Eye (tissue), 1 donor: ENCODE results near the gene CDKN2B-AS1.

ENCODE experiments used
- DNase-seq: peaks from one replicate; pipeline ENCODE4 v3.0.0-alpha.2; 2015

CDKN2B-AS1 gene

DNA sequence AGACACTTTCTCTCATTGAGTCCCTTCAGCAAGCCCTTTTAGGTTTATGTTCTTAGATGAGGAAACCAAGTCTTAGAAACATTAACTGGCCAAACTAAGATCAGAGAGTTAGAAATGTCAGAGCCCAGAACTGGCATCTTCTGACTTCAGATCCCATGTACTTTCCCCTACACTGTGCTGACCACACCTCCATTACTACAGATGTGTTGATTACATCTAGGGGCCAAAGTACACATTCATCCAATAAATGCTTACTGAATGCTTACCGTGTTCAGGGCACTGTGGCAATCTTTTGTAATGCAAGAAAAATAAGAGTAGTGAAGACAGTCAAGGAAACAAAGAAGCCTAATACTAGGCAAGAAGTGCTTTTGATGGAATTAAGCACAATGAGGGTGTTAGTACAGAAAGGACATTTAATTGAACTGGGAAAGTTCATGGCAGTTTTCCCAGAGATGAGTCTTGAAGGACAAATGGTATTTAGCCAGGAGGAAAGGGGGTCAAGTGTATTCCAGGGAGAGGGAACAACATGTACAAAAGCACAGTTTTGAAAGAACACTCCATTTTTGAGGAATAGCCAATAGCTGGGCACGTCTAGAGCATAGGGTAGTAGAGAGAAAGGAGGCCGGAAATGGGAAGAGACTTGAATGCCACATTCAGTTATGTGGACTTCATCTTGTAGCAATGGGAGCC is 104.2 kb downstream of the CDKN2B-AS1 start:
- DNase-seq: no peak

DNA sequence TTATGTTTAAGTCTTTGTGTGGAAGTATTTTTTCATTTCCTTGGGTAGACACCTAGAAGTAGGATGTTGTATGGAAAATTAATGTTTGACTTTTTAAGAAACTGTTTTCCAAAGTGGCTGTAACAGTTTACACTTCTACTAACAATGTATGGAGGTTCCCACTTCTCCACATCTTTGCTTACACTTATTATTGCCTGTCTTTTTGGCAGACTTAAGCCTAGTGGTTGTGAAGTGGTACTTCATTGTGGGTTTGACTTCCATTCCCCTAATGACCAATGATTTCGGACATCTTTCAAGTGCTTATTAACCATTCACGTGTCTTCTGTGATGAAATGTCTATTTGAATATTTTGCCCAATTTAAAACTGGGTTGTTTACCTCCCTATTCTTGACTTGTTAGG is 106.0 kb downstream of the CDKN2B-AS1 start:
- DNase-seq: no peak

DNA sequence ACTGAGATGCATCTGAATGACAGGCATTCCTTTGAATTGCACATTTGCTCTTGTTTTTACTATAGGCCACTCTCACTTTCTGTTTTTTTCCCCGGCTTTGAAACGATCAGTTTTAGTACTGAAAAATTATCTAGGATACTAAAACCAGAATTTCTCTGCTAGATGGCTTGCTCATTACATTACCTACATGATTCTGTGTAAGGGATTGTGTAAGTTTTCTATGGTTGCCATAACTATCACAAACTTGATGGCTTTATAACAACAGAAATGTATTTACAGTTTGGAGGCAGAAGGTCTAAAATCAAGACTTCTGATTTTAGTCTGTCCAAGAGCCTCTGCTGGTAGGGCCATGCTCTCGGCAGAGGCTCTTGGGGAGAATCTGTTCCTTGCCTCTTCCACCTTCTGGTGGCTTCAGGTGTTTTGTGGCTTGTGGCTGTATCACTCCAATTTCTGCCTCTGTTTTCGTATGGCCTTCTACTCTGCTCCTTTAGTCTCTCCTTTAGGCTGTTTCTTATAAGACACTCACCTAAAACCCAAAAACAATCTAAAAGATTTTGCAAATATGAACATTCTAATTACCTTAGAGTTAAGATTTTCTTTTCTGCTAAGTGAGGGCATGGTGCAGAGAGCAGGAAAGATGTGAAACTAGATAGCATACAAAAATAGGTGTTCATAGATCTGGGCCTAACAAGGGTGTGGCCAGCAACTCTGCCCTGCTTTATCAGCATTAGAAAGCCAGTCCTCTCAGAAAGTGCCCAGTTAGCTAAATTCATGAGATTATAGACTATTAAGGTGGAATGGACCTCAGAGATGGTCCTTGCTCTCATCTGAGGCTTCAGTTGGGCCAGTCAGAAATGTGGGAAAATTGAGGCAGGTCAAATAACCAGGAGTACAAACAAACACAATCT is 107.8 kb downstream of the CDKN2B-AS1 start:
- no peak for DNase-seq

DNA sequence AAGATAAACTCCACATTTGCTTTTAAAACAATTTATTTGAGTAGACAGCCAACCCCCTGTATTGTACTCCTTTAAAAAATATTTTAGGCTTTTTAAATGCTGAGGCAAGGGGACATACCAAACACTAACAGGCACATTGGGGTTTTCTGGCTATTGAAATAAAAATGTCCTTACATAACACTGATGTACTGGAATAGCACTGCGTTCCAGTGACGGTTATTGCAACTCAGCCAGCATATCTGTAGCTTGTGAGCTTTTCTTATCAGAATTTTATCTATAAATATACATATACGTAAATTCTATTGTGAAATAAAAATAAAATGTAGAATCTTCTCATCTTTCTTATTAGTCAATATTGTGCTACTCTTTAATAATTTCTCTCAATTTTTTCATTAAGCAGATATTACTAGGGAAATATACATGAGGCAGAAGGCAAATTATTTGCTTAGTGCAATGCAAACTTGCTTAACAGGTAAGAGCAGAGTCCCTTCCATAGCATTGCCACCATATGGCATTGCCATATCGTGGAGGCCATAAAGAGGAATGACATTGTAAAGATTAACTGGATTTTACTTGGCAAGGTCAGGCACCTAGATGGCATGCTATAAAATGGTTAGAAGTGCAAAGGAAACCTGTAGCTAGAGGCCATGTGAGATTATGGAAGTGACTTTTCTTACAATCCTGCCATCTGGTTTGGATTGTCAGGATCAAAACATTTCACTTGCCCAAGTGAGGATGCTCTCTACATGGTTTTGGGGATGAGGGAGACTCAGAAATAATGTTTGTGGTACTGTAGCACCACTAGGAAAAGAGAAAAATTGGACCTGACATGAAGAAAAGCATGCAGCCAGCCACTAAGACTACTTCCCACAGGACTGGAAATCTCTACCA is 109.3 kb downstream of the CDKN2B-AS1 start:
- DNase-seq: no peak

DNA sequence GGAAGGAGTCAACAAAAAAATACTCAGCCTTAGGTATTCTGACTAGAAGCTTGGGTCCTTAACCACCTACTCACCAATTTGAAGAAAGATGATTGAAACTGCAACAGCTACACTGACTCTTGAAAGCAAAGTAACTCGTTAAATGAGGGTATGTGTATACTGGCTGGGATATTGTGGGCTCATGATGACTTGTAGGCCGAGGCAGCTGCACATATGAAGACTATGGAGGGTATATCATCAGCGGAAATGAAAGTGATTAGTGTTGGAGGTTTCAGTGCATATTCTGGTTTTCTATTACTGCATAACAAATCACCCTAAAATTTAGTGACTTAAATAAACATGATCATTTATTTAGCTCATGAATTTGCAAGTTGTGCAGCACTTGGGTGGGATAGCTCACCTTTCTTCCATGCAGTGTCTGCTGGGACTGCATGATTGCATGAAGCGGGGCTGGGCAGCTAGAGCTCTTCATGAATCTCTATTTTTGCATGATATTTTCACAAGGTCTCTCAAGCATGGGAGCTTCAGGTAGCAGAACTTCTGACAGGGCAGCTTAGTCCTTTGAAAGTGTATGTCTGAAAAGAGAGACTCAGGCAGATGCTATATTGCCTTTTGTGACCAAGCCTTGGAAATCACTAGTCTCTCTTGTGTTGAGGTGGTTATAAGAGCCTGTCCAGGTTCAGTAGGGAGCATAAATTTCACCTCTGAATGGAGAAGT is 110.6 kb downstream of the CDKN2B-AS1 start:
- no peak for DNase-seq

DNA sequence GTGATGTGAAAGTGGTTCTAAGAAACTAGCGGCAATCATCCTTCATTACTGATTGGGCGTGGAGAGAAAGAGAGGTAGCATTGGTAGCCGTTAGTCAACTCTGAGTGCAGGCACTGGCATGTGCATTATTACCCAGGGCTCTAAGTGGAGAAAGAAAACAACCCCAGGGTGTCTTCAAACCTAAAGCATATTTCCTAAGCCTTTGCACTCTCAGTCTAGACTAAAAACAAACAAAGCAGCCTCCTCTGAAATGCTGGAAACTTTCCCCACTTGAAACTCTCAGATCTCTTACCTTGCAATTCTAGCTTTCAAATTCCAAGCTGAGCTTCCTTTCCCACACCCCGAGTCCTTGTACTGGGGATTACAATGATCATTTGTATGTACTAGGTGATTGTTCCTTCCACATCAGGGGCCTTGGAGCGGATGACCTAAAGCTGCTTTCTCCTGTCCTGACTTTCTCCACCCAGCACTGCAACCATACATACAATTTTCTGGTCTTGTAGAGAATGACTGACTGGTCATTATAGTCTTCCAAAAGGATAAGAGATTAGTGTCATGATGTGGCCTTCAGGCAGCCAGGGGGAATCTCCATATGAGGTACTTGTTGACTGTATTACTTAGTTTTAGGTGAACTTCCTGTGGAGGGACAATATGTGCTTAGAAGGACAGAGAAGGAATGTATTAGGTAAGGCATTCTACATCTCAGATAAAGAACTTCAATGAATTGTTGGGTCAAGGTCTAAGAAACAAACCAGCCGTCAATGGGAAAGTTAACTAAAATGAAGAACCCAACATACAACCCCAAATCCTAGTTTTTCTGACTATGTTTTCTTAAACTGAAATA is 112.8 kb downstream of the CDKN2B-AS1 start:
- DNase-seq: no peak

DNA sequence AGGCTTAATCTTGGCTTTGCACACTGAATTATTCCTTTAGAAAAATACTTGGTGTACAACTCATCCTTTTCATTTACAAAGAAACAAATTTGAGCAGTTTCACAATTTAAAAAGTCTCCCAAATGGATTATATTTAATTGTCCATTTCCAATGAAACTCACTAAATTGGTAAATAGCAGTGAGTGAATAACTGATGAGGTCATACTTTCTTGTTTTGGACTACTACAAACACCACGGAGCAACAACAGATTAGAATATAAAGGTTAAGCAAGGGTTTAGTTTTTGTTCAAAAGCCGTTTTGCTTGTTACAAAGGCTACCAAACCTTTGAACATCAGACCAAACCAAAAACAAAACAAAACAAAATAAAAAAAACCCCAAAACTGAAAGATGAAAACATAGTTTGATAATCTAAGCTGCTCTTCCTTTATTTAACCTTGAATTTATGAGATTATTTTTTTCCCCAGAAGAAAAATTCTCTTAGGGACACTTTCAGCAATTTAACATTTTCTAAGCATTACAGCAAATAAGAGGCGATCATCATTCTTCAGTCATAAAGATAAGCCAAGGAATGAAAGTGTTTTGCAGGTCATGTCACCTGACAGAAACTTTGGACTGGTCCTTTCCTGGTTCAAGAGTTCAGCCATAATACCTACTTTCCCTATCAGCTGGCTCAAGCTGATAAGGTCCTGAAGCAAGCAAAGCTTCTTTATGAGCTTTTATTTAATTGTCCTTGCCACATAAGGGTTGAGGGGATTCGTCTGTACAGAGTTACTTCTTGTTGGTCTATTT is 114.2 kb downstream of the CDKN2B-AS1 start:
- DNase-seq: no peak

DNA sequence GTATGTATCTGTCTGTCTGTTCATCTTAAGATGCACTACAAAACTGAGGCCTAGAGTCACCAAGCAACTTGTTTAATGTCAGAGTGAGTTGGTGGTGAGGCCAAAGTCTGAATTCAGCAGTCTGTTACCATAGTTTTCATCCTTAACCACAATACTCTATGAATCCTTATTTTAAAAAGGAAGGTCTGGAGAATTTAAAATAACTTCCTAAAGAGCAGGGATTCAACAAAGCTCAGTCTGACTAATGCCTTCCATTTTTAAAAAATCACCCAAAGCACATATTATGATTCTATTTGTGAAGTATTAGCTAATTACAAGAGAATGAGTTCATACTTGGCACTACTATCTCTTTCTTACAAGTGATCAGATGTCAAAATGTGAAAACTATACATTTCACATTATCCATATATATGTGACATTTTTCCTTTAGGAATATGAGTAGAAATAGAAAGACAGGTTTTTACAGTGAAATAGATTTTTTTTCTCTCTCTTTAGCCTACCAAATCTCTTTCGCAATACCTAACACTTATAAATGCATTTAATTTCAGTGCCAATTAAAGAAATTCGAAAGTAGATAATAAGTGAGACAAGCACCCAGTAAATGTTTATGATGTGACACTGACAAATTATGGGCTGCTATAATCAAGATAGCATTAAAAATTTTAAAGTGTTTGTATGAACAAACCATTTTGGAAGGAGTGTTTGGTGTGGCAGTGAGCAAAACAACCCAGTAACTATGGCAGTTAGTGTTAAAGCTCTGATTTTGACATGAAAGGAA is 116.8 kb downstream of the CDKN2B-AS1 start:
- DNase-seq: no peak

DNA sequence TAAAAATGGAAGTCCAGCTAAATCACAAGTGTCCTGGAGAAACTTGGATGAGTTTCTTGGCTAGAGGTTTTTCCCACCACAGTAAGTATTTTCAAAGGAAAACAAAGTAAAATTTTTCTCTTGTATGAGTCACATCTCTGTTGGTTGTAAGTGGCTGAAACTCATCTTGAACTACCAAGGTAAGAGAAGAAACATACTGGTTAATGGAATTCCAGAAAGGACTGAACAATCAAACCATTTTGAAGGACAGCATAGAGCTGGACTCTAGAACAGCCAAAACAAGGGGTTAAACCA is 117.3 kb downstream of the CDKN2B-AS1 start:
- no peak for DNase-seq

DNA sequence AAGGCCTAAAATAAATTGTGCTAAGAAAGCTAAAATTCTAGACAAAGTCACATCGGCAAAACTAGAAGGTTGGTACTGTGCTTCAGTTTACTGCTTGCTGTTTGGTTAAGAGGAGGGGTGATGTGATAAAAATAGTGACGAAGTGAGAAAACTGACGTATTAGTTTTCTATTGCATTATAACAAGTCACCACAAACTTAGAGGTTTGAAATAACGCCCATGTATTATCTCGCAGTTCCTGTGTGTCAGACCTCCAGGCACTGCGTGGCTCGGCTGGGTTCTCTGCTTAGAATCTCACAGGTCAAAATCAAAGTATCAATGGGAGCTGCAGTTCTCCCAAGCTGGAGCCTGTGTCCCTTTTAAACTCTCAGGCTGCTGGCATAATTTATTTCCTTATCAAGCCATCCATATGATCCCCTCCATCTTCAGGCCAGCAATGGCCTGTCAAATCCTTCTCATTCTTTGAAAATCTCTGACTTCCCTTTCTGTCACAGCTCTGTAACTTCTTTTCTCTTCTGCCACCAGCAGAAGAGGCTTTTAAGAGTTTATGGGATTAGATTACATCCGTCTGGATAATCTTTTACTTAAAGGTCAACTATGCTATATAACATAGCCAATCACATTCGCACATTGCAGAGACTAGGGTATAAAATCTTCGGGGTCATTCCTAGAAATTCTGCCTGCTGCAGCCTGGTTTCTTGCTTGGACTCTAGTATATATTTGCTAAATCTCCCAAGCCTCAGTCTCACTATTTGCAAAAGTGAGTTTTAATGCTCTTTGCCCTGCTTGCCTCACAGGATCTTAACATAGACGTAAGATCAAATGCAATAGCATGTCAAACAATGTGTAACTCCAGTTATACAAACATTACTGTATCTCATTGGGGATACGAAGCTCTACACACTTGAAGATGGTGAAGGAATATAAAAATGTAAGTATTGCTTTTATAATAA is 118.6 kb downstream of the CDKN2B-AS1 start:
- DNase-seq: no peak

DNA sequence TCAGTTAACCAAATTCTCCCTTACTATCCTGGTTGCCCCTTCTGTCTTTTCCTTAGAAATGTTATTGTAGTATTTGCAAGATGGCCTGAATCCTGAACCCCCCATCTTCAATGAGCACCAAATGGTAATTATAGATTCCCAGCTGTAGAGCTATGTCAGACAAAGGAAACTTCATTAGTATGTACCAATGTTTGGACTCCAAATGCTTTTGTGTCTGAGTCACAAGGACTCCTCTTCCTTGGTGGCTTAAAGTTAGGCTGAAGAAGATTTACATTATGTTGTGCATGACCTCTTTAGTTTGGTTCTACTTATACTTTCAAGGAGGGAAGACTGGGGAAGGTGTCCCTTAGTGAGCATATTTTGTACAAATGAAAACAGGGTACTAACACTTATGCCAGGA is 120.4 kb downstream of the CDKN2B-AS1 start:
- DNase-seq: no peak

DNA sequence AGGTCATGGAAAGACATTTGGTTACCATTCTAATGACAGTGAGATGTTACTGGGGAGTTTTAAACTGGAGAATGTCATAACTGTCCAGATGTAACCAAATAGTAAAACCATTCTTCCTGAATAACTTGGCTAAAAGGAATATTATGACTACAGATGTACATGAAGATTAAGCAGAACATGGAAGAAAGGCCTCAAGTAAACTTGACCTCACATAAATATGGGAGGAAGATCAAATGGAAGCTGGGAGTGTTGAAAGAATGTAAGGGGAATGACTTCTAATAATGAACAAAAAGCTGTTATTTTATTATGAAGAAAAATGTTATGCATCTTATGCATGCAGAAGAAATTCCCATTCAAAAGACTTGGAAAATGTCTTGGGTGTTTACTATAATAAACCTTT is 122.2 kb downstream of the CDKN2B-AS1 start:
- no peak for DNase-seq

DNA sequence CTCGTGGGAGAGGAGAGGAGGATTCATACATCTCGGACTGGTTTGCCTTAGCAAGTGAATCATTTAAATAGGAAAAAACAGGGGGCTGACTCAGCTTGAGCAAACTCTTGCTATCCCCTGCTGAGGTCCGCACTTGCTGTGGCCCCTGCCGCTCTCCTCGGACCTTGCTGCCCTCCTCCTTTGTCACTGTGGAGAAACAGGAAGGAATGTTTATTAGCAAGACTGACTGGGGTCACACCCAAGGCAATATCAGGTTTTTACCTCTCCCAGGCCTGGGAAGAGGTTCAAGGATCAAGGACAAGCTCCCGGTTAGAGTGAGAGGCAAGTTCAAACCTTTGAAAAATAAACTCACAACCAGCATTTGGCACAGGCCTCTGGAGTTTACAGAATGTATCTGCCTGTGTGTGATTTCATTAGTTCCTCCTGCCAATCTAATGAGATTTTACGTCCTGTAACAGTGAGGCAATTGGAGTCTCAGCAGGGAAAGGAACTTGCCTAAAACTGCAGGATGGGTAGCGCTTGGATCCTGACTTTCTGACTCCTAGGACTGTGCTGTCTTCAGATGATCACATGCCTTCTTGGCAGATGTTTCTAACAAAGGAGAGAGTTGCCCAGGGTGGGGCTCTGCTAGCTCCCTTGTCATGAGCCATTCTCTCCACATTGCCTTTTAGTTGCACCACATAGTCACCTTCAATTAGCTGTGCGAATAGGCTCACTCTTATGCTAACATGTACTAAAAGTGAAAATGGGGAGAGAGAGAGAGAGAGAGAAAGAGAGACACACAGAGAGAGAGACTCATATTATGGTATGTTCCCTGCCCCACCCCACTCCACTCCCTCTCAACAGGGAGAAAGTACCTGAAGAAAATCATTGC is 123.2 kb downstream of the CDKN2B-AS1 start:
- DNase-seq: peak; percentile 10

DNA sequence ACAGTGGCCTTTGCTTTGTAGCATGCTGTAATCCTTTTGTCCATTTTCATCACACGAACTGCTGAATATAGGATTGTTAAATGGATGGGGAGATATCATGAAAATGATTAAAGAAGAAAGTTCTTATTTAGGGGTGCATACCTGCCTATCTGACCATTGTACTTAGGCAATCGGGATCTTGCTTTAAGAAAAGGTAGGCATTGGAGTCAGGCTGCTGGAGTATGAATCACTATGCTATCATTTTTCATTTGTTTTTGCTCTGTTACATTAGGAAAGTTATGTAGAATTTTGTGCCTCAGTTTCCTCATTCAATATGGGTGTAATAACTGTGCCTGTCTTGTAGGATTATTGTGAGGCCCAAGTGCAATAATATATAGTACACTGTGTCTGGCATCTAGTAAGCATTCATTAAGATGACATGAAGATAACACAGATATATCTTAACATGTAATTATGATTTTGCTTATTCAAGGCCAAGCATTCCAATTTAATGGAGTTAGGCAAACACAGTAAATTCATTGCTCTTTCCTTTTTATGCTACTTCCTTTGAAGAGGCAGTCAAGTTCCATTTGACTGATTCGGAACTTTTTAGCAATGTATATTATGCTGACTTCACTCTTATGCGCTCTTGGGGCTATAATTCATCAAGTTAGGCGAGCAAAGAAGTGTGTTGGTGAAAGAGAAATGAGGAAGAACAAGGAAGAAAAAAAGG is 124.4 kb downstream of the CDKN2B-AS1 start:
- DNase-seq: no peak

DNA sequence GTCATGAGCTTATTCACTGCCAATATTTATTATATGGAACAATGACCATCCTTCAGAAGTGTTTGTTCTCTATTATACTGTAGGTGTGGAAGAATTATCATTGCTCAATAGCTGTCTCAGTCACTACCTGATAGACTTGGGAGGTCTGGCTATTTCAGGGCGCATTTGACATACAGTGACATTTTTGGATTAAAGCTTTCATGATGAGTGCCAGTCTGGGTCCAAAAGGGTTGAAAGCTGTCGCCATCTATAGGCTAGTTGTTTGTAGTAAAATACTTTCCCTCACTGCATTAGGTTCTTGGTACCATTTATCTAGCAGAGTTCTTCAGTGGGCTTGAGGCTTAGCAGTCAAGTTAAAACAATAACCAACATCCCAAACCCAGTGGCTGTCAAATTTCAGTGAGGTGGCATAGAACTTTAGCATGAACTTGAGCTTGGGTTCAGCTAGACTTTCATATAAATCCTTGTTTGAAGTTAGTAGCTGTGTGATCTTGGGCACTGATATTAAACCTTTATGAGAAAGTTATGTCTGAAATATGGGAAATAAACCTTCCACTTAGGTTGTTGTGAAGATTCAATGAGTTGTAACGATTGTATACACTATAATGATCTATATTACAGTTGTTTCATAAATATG is 125.0 kb downstream of the CDKN2B-AS1 start:
- no peak for DNase-seq

DNA sequence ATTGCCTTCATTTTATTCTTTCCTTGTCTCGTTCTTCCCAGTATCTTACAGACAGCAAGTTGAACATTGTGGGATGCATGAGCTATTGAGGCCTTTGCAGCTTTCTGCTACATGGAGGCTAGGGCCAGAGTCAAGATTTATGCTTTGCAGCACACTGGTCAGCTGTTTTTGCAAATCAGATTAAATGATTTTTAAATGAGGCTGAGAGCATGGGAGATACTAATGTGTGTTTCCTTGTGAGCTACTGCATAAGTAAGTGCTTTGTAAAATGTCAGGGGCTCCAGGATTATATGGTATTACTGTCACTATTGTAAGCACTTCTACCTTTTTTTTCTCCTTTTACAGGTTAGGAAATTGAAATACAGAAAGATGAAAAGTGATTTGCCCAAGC is 125.6 kb downstream of the CDKN2B-AS1 start:
- DNase-seq: no peak

DNA sequence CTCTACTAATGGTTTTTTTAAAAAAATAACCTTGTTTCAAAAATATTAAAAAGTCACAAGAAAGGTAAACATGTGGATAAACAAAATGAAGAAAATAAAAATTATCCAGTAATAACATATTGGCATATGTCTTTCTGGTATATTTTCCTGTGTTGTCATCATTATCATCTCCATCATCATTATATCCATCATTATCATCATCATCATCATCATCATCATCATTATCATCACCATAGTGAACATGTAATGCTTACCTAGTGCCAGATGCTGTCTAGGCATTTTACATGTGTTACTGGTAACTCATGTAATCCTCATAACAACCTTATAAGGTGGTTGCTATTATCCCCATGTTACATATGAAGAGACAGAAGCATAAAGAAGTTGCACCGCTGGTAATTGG is 126.0 kb downstream of the CDKN2B-AS1 start:
- no peak for DNase-seq
